Activated CD8-positive, alpha-beta memory T cell treated with anti-CD3 and anti-CD28 coated beads, Interleukin-2, amount 50 U/mL, for 1 hour (primary cell): ENCODE data around the gene TRIP6.
"Not testable (repeated sequence)": the region's sequence is repeated elsewhere in the genome, so short reads cannot be mapped to it uniquely, and the experiment has no call there.

Experiments used
- DNase-seq: peaks from one replicate; pipeline ENCODE4 v3.0.0-alpha.2; 2020; ENCODE audit errors: extremely low read depth

The TRIP6 gene

DNA sequence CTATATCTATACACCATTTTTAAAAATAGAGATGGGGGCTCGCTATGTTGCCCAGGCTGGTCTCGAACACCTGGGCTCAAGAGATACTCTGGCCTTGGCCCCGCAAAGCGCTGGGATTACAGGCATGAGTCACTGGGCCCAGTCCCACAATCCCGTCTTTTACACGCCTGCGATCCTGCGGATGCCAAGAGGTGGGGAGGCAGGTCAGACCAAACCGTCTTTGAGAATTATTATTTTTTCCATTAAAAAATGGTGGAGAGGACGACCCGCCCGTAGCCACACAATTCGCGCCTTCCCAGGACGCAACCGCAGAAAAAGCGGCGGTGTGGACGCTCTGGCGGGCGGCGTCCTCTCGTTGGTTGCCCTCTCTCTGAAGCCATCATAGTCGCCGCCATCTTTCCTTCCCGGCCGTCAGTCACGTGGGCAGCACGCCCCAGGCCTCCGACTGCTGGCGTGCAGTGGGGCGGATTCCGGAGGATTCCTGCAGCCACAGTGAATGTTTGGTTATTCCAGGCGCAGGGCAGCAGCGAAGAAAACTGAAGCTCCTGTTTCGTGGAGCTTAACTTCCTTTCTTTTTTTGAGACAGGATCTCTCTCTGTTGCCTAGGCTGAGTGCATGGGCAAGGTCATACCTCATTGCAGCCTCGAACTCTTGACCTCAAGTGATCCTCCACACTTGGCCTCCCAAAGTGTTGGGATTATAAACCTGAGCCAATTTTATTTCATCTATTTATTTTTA is 29.9 kb upstream of the TRIP6 start:
- DNase-seq, result peak; percentile 48

DNA sequence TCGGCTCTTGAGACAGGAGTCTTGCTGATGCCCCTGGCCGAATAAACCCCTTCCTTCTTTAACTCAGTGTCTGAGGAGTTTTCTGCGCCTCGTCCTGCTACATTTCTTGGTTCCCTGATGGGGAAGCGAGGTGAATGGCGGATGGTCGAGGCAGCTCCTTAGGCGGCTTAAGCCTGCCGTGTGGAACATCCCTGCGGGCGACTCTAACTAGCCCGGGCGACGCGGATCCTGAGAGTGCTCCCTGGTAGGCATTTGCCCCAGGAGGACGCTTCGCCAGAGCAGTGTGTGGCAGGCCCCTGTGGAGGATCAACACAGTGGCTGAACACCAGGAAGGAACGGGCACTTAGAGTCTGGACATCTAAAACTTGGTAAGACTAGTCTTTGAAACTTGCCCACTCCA is 27.8 kb upstream of the TRIP6 start:
- DNase-seq, result no peak

DNA sequence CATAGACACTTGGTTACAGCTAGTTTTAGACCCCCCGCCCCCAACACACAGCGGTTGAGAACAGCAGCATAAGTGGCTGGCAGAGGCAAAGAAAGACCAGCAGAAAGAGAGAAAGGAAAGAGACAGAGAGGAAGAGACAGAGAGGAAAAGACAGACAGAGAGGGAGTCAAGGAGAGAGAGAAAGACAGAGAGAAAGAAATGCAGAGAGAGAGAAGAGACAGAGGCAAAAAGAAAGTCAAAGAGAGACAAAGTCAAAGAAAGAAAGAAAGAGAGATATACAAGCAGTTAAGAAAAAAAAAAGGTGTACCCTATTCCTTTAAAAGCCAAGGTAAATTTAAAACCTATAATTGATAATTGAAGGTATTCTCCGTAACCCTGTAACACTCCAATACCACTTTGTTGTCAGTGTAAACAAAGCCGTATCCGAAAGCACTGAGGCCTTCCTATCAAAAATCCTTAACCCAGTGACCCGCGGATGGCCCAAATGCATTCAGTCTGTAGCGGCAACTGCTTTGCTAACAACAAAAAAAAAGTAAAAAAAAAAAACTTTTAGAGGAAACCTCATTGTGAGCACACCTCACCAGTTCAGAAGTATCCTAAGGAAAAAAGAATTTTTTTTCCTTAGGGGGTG is 26.6 kb upstream of the TRIP6 start:
- no peak for DNase-seq

DNA sequence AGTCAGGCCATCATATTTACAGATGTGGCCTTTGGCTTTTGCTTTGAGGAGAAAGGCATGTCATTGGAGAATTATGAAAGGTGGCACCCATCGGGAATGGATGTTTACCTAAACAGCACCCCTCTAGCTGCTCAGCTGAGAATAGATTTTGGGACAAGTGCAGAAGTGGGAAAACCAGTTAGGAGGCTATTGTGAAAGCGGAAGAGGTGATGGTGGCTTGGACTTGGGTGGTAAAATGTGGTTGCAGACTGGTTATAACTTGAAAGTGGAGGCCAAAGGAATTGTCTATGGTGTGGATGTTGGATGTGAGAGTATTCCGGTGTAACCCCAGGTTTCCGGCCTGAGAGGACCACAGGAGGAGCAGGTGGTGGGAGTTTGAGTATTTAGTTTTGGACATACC is 19.8 kb upstream of the TRIP6 start:
- no peak for DNase-seq

DNA sequence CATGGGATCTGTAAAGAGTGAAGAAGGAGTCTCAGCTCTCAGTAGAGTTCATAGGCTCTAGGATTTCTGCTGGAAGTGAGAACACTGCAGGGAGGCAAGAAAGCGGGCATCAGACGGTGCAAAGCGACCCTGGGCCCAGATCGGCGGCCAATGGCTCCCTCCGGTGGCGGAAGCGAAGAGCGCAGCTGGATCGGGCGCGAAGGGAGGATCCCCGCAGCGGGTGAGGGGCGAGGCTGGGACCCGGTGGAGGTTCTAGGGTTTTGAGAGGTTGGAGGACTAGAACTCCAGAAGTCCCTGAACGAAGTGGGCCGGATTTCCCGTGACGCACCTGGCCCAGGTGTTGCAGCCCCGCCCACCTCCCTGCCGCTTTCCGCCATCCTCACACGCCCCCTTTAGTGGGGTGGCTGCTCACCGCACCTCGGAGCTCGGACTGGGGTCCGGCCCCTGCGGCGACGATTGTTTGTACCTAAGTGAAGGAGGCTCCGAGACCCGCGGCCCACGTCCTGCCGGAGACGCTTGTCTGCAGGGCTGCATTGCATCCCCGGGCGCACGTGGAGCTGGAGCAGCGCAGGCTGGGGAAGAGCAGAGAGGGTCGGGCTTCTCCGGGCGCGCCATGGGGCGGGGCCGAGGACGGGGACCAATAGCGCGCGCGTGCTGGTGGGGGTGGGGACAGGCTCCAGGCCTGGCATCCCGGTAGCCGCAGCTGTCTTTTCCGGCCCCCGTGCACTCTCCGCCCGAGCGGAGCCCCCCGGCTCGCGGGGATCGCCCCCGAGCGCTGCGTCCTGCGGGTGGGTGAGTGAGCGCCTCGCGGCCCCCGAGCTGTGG is 14.9 kb upstream of the TRIP6 start, which contains the start of gene SLC12A9:
SLC12A9 (plus strand) TSS at position 666 of the 825 bp plus-strand sequence. CDS start 1,485 bp downstream, outside the sequence.
- DNase-seq, result peak; percentile 52

DNA sequence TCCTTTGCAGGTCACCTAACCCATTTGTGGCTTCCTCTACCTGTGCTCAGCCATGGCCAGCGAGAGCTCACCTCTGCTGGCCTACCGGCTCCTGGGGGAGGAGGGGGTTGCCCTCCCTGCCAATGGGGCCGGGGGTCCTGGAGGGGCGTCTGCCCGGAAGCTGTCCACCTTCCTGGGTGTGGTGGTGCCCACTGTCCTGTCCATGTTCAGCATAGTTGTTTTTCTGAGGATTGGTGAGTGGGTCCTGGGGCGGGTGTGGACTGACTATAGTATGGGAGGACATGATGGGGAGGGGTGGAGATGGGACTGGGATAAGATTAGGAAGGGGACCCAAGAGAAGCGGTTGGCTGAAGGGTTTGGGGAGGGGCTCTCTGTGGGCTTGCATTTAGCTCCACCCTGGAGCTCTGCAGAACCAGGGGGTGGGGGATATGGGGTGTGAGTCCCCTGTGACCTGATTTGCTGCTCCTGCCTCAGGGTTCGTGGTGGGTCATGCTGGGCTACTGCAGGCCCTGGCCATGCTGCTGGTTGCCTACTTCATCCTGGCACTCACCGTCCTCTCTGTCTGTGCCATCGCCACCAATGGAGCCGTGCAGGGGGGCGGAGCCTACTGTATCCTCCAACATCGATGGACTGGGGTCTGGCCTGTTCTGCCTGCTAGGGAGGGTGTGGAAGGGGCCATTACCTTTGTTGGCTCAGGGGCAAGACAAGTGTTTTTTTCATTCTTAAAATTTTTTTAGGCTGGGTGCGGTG is 12.9 kb upstream of the TRIP6 start:
- no peak for DNase-seq

DNA sequence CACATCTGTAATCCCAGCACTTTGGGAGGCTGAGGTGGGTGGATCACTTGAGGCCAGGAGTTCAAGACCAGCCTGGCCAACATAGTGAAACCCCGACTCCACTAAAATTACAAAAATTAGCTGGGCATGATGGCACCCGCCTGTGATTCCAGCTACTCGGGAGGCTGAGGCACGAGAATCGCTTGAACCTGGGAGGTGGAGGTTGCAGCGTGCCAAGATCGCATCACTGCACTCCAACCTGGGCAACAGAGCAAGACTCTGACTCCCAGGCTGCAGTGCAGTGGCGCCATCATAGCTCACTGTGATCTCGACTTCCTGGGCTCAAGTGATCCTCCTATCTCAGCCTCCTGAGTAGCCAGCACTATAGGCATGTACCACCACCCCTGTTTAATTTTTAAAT is 12.3 kb upstream of the TRIP6 start:
- not testable (repeated sequence) for DNase-seq

DNA sequence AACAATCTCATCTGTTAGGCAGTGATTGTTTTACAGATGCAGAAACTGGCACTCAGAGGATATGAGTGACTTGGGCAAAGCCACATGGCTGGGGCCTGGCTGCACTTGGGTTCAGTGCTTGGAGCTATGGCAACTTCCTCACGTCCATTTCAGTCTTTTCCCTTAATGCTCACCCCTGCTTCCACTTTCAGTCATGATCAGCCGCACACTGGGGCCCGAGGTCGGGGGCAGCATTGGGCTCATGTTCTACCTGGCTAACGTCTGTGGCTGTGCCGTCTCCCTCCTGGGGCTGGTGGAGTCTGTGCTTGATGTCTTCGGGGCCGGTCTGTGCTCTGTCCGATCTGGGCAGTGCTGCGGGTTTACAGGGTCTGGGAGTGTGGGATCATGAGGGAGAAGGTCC is 11.7 kb upstream of the TRIP6 start:
- DNase-seq, result no peak

DNA sequence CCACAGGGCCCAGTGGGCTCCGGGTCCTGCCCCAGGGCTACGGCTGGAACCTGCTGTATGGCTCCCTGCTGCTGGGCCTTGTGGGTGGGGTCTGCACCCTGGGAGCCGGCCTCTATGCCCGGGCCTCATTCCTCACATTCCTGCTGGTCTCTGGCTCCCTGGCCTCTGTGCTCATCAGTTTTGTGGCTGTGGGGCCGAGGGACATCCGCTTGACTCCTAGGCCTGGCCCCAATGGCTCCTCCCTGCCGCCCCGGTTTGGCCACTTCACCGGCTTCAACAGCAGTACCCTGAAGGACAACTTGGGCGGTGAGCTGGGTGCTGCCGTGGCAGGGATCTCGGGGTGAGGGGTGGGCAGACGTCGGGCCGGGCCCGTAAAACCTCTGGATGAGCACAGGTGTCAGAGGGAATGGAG is 10.3 kb upstream of the TRIP6 start:
- no peak for DNase-seq

DNA sequence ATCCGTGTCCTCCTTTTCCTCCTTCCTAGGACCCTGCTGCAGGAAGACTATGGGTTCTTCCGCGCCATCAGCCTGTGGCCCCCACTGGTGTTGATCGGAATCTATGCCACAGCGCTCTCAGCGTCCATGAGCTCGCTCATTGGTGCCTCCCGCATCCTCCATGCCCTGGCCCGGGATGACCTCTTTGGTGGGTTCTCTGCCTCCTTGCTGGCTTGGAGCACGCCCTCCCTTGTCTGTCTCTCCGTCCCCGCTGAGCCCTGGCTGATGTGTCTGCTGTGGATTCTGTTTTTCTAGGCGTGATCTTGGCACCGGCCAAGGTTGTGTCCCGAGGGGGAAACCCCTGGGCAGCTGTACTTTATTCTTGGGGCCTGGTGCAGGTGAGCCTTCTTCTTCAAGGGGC is 7.3 kb upstream of the TRIP6 start:
- DNase-seq, result no peak

DNA sequence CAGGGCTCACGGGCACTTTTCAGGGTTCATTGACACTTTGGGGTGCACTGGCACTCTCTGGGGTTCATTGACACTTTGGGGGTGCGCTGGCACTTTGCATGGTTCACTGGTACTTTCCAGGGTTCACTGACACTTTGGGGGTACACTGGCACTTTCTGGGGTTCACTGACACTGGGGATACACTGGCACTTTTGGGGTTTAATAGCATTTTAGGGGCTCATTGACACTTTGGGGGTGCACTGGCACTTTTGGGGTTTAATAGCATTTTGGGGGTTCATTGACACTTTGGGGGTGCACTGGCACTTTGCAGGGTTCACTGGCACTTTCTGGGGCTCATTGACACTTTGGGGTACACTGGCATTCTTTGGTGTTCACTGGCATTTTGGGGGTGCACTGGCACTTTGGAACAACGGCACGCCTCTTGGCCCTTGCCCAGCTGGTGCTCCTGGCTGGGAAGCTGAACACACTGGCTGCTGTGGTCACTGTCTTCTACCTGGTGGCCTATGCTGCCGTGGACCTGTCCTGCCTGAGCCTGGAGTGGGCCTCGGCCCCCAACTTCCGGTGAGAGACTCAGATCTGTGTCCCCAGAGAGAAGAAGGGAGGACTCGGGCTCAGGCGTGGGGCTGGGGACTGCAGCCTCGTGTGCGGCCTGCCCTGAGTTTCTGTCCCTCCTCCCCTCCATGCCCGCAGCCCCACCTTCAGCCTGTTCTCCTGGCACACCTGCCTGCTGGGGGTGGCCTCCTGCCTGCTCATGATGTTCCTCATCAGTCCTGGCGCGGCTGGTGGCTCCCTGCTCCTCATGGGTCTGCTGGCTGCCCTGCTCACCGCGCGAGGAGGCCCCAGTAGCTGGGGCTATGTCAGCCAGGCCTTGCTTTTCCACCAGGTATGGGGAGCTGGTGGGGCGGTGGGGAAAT is 6.2 kb upstream of the TRIP6 start:
- no peak for DNase-seq

DNA sequence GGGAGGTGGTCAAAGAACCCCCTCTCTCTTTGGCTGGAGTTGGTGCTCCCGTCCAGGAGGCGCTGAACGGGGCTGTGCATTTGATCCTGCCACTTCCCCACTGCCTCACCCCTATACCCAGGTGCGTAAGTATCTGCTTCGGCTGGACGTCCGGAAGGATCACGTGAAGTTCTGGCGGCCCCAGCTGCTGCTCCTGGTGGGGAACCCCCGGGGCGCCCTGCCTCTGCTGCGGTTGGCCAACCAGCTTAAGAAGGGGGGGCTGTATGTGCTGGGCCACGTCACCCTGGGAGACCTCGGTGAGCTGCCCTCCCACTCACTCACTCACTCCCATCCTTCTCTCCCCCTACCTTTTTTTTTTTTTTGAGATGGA is 5.6 kb upstream of the TRIP6 start:
- no peak for DNase-seq

DNA sequence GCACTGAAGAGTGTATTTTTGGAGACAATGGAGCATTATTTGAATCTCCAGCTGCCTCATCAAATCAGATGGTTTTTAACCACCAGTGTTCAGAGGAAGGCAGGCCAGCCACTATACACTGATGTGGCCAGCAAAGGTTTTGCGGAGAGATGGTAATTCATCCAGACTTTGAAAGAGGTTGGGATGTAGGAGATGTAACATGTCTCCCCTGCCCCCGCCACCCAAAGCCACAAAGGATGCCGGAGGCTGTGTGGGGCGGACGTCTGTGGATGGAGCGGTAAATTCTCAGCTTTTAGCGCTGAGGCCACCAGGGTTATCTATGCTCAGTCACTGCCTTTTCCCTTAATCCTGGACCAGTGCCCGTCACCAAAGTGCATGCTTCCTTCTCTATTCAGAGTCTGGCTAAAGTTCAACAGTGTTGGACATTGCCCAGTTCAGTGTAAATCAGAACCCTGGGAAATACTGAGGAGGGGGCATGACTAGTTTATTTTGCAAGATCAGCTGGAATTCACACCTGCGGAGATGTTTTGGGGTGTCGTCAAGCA is 3.7 kb upstream of the TRIP6 start:
- DNase-seq, result no peak

DNA sequence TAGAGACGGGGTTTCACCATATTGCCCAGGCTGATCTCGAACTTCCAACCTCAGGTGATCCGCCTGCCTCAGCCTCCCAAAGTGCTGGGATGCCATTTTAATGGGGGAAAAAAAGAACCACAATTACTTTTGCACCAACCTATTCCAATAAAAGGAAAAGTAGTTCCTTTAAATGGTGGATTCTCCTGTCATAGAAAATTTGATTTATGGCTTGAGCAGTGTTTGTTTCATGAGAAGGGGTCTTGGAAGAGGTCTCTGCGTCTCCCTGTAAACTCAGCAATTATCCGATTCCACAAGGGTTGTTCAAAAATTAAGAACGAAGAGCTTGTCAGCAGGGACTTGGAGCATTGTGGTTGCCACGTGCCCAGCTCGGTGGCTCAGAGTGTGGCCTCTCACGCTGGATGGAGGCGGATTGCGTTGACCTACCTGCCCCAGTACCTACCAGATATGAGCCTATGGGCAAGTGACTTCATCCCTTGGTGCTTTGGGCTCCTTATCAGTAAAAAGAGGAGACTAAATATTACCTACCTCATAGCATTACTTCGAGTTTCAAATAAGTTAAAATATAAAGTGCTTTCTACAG is 2.8 kb upstream of the TRIP6 start:
- DNase-seq, result no peak

DNA sequence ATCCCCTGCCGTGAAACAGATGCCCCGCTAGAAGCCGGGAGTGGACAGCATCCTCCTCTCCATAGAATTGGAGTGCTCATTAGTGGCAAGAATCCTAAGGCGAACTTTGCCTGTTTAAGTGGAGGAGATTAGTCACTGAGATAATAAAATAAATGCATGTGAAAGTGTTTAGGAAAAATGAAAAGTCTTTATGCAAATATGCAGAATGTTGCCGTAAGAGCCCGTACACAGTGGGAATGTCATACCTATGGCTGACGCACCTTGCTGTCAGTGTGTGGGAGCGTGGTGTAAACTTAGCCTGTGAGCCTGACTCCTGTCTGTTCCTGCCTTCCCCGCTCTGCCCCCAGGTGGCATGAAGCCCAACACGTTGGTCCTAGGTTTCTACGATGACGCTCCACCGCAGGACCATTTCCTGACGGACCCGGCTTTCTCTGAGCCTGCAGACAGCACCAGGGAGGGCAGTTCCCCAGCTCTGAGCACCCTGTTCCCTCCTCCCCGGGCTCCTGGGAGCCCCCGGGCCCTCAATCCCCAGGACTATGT is 1.7 kb upstream of the TRIP6 start:
- no peak for DNase-seq

DNA sequence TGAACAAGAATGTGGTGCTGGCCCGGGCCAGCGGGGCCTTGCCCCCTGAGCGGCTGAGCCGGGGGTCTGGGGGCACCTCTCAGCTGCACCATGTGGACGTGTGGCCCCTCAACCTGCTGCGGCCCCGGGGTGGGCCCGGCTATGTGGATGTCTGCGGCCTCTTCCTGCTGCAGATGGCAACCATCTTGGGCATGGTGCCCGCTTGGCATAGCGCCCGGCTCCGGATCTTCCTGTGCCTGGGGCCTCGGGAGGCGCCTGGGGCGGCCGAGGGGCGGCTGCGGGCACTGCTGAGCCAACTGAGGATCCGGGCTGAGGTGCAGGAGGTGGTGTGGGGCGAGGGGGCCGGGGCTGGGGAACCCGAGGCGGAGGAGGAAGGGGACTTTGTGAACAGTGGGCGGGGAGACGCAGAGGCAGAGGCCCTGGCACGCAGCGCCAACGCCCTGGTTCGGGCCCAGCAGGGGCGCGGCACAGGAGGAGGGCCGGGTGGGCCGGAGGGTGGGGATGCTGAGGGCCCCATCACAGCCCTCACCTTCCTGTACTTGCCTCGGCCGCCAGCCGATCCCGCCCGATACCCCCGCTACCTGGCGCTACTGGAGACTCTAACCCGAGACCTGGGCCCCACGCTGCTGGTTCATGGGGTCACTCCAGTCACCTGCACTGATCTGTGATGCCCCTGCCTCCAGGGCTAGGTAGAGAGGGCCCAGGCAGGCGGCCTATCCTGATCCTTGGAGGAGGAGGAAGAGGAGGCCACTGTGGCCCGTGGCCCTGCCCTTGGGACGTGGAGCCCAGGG is 1.1 kb upstream of the TRIP6 start:
- DNase-seq, result no peak

DNA sequence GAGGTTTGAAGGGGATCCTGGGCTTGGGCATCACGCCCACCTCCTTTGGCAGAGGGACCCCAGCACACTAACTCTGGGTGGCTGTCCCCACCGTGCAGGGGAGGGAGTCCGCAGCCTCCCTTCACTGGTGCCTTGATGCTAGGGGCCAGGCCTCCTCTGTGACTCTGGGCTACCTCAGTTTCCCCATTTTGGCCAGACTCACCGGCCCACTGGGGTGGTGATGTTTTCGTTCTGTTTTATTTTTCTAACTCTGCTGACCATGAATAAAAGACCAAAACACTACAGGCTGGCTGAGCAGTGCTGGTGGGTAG is 503 bp upstream of the TRIP6 start:
- DNase-seq, result no peak

DNA sequence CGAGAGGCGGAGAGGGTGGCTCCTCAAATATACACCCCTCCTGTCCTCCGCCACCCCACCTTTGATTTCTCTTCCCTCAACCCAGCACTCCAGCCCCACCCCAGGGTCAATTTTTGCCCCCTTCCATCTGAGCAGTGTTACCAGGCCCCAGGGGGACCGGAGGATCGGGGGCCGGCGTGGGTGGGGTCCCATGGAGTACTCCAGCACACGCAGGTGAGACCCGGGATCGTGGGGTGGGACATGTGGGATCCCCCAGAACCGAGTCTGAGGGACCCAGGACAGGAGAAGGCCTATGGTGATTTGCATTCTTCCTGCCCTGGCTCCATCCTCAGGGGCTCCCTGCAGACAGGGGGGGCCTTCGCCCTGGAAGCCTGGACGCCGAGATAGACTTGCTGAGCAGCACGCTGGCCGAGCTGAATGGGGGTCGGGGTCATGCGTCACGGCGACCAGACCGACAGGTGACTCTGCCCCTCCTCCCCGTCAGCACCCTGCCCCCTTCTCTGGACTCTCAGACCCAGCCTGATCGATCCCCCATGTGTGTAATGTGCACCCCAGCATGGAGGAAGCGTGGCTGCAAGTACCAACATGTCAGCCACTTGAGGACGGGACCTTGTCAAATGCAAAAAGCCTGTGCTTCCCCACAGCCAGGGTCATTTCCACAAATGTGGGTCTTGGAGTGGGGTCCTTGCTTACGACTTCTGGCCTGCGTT is 744 bp downstream of the TRIP6 start:
- no peak for DNase-seq
